K562 (cell line): Measurements from ENCODE around the gene EPB41L4B.

ENCODE experiments used
- POLR2AphosphoS5 ChIP-seq: IDR thresholded peaks from 2 replicates; pipeline ENCODE4 v1.6.1; 2011; ENCODE audit warnings: mild to moderate bottlenecking, low read depth, low read length, moderate library complexity; ENCODE audit not compliant: control insufficient read depth, insufficient read depth
- SFPQ ChIP-seq: fragments of 200-400 bp; formaldehyde crosslinking; IDR thresholded peaks from 2 replicates; pipeline ENCODE4 v1.6.1; 2017; ENCODE audit warnings: mild to moderate bottlenecking, low read depth, low read length, moderate library complexity
- SP1 ChIP-seq: sonication (generic); formaldehyde crosslinking; IDR thresholded peaks from 2 replicates; pipeline ENCODE4 v1.8.1; 2022; ENCODE audit warnings: mild to moderate bottlenecking, missing genetic modification reagents

GRCh38 chr9:109253241-109253636, 67.6 kb downstream of the EPB41L4B start:
- no peak for TF ChIP-seq POLR2AphosphoS5
- no peak for TF ChIP-seq SP1 (CRISPR knock-in tag)
- TF ChIP-seq SFPQ = no peak
